DND-41 (cell line): ENCODE data around the gene PRKRIP1.

ENCODE experiments used
- ATAC-seq: fragments of 200-7000 bp; cut with Tn5 transposase; 3 replicates; pipeline ENCODE4 v1.9.1; 2021; ENCODE audit warnings: low read depth; ENCODE audit not compliant: insufficient read depth
- DNase-seq: peaks from one replicate; pipeline ENCODE4 v3.0.0-alpha.2; 2020
- H2AFZ ChIP-seq: 2 replicates; pipeline ENCODE4 v1.6.0; 2012; ENCODE audit warnings: low read depth, low read length
- H3K27ac ChIP-seq: 2 replicates; pipeline ENCODE4 v1.5.1; 2012; ENCODE audit warnings: low read length, inconsistent platforms
- H3K27me3 ChIP-seq: fragments of 200-600 bp; sonication (generic); 2 replicates; pipeline ENCODE4 v1.6.0; 2012; ENCODE audit warnings: low read length, mild to moderate bottlenecking, inconsistent platforms; ENCODE audit not compliant: insufficient read depth, poor library complexity
- H3K36me3 ChIP-seq: 2 replicates; pipeline ENCODE4 v1.5.1; 2012; ENCODE audit warnings: low read length, inconsistent platforms; ENCODE audit not compliant: insufficient read depth
- H3K4me1 ChIP-seq: 2 replicates; pipeline ENCODE4 v1.5.1; 2012; ENCODE audit warnings: mild to moderate bottlenecking, low read length; ENCODE audit not compliant: insufficient read depth
- H3K4me2 ChIP-seq: 2 replicates; pipeline ENCODE4 v1.6.0; 2012; ENCODE audit warnings: mild to moderate bottlenecking, moderate library complexity, low read length, inconsistent platforms; ENCODE audit not compliant: insufficient read depth
- H3K4me3 ChIP-seq, 2 experiments: fragments of 200-600 bp in 1 of 2; shearing (Covaris generic) in 1 of 2; 2 replicates each; pipeline ENCODE4 v1.5.1; 2012 to 2016; ENCODE audit warnings: inconsistent platforms in 2 of 2, low read length in 2 of 2, mild to moderate bottlenecking in 2 of 2, low read depth in 1 of 2, moderate library complexity in 1 of 2
- H3K79me2 ChIP-seq: 2 replicates; pipeline ENCODE4 v1.6.0; 2012; ENCODE audit warnings: low read length, inconsistent platforms; ENCODE audit not compliant: insufficient read depth
- H3K9ac ChIP-seq: 2 replicates; pipeline ENCODE4 v1.6.0; 2012; ENCODE audit warnings: low read depth, mild to moderate bottlenecking, inconsistent platforms, low read length, moderate library complexity
- H3K9me3 ChIP-seq: 2 replicates; pipeline ENCODE4 v1.5.1; 2012; ENCODE audit warnings: low read length, moderate library complexity, mild to moderate bottlenecking, inconsistent platforms; ENCODE audit not compliant: insufficient read depth, severe bottlenecking
- H4K20me1 ChIP-seq: 2 replicates; pipeline ENCODE4 v1.6.0; 2012; ENCODE audit warnings: low read length; ENCODE audit not compliant: insufficient read depth
- EZH2 ChIP-seq: IDR thresholded peaks from 3 replicates; pipeline ENCODE4 v1.6.1; 2012; ENCODE audit warnings: borderline replicate concordance, low read depth, mild to moderate bottlenecking, moderate library complexity, low read length, inconsistent platforms; ENCODE audit not compliant: severe bottlenecking
- TF ChIP-seq, protein P1 (sequence below): IDR thresholded peaks from 2 replicates; pipeline ENCODE4 v1.5.1; 2012; ENCODE audit warnings: borderline replicate concordance, low read length, moderate library complexity, mild to moderate bottlenecking; ENCODE audit not compliant: poor library complexity, severe bottlenecking; ENCODE audit errors: extremely low read depth

Gene PRKRIP1

DNA sequence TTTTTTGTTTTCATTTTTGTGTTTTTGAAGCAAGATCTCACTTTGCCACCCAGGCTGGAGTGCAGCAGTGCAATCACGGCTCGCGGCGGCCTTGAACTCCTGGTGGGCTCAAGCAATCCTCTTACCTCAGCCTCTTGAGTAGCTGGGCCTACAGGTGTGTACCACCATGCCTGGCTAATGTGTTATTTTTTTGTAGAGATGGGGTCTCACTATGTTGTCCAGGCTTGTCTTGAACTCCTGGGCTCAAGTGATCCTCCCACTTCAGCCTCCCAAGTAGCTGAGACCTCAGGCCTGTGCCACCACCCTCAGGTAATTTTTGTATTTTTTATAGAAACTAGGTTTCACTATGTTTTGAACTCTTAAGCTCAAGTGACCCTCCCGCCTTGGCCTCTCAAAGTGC is 14.8 kb downstream of the PRKRIP1 start:
- Histone ChIP-seq H3K4me3 (no peak overlapping the region), H3K79me2 (peaks cover 11% of the 10 kb centered on the region; the same call in 1 of the 2 replicates), H3K36me3 (peaks cover 96% of the 10 kb centered on the region), H3K4me1 (no peaks in the 10 kb centered on the region), H2AFZ (no peak overlapping the region), H4K20me1 (peaks cover 4% of the 10 kb centered on the region; the same call in 1 of the 2 replicates), H3K9ac (no peak overlapping the region), H3K9me3 (no peaks in the 10 kb centered on the region), H3K4me2 (no peak overlapping the region), H3K27me3 (no peaks in the 10 kb centered on the region), H3K27ac (no peak overlapping the region)
- no peak for TF ChIP-seq EZH2
- TF ChIP-seq, protein P1, sequence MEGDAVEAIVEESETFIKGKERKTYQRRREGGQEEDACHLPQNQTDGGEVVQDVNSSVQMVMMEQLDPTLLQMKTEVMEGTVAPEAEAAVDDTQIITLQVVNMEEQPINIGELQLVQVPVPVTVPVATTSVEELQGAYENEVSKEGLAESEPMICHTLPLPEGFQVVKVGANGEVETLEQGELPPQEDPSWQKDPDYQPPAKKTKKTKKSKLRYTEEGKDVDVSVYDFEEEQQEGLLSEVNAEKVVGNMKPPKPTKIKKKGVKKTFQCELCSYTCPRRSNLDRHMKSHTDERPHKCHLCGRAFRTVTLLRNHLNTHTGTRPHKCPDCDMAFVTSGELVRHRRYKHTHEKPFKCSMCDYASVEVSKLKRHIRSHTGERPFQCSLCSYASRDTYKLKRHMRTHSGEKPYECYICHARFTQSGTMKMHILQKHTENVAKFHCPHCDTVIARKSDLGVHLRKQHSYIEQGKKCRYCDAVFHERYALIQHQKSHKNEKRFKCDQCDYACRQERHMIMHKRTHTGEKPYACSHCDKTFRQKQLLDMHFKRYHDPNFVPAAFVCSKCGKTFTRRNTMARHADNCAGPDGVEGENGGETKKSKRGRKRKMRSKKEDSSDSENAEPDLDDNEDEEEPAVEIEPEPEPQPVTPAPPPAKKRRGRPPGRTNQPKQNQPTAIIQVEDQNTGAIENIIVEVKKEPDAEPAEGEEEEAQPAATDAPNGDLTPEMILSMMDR = no peak
- ATAC-seq (no peak), DNase-seq (no peak)

DNA sequence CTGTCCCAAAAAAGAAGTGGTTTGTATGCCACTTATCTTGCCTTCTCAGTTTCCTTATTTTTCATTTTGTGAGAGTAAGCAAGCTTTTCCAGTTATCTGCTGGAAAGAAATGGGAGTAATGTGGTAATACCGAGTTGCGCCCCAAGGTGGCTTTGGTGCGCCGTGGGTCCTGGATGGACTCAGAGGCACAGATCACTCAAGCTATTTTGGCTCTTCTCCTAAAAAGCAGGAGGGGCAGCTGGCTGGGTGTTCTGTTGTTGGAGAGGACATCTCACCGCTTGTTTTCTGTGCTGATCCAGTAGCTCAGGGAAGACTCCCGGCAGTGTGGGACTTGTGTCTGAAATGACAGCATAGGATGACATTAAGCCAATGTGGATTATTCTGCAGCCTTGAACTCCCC is 16.4 kb downstream of the PRKRIP1 start:
- no peak for ATAC-seq
- no peak for TF ChIP-seq EZH2
- TF ChIP-seq, protein P1 = peak; percentile 38
- H3K4me2 ChIP-seq = no peak overlapping the region

DNA sequence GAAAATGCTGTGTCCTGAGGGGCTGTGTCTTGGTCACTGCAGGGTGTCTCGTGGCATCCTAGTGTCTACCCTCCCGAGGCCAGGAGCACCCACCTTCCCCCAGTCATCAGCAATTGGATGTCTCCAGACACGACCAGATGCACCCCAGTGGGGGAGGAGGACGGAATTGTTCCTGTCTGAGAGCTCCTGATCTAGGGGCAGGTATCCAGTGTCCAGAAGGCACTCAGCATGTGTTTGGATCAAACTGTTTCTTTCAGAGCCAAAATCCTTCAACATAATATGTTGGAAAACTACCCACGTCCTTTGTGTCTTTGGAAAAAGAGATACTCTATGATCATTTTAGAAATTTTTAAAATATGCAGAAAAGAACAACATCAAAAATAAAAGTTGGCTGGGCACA is 16.9 kb downstream of the PRKRIP1 start:
- no peaks in the 10 kb centered on the region for H3K9me3 ChIP-seq
- H3K79me2 ChIP-seq = peaks cover 14% of the 10 kb centered on the region; the same call in 1 of the 2 replicates
- no peak overlapping the region for H3K27ac ChIP-seq
- H3K4me1 ChIP-seq = no peaks in the 10 kb centered on the region
- no peaks in the 10 kb centered on the region for H3K27me3 ChIP-seq
- no peak overlapping the region for H3K4me3 ChIP-seq
- peaks cover 6% of the 10 kb centered on the region; the same call in 1 of the 2 replicates for H4K20me1 ChIP-seq
- ATAC-seq = no peak
- H3K9ac ChIP-seq = no peak overlapping the region
- H2AFZ ChIP-seq = no peak overlapping the region
- TF ChIP-seq, protein P1 = no peak
- TF ChIP-seq EZH2 = no peak
- peaks cover 93% of the 10 kb centered on the region for H3K36me3 ChIP-seq
- no peak for DNase-seq
- no peak overlapping the region for H3K4me2 ChIP-seq

More for the DNA sequence above, 16.4 kb downstream of the PRKRIP1 start:
- no peak overlapping the region for H3K4me3 ChIP-seq
- no peaks in the 10 kb centered on the region for H3K4me1 ChIP-seq
- H3K79me2 ChIP-seq = peaks cover 14% of the 10 kb centered on the region; the same call in 1 of the 2 replicates
- H3K36me3 ChIP-seq = peaks cover 94% of the 10 kb centered on the region
- no peaks in the 10 kb centered on the region for H3K9me3 ChIP-seq
- H3K9ac ChIP-seq = no peak overlapping the region
- H3K27ac ChIP-seq = no peak overlapping the region
- H2AFZ ChIP-seq = no peak overlapping the region
- H4K20me1 ChIP-seq = peaks cover 6% of the 10 kb centered on the region; the same call in 1 of the 2 replicates
- H3K27me3 ChIP-seq = no peaks in the 10 kb centered on the region
- no peak for DNase-seq
